Measurements from ENCODE around the gene FKBP7. TPM values are rescaled to one million over a fixed set of nuclear protein-coding genes. Genes with fewer than 3 reads are reported as not detected.
A peak's percentile ranks its signal among the peaks of the same experiment; 100 is the strongest.

The FKBP7 gene
- total and polyA plus RNA-seq, 2 of the 13 experiments (the other 11 are each of a cell fraction or from before 2014, with no cell fraction given): 12.4 to 14.8 TPM

DNA sequence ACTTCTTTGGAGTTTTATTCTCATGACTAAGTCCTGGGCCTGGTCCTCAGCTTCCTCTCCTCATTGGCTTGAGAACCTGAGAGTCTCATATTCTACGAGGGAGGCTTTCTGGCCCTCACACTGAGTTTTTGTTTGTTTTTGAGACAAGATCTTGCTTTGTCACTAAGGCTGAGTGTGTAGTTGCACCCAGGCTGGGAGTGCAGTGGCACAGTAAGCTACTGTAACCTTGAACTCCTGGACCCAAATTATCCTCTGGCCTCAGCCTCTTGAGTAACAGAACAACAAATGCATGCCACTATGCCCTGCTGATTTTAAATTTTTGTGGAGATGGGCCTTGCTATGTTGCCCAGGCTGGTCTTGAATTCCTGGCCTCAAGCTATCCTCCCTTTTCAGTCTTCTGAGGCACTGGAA is 50.0 kb downstream of the FKBP7 start (continued):
- no peak for TF ChIP-seq MYNN (CRISPR knock-in tag; IDR thresholded peaks at IDR 0.05; ENCODE audit: low read depth)
- TF ChIP-seq ZNF550 (CRISPR knock-in tag; IDR thresholded peaks at IDR 0.05; ENCODE audit: borderline replicate concordance): no peak
- TF ChIP-seq ZNF781 (CRISPR knock-in tag; IDR thresholded peaks at IDR 0.05; ENCODE audit: borderline replicate concordance, not compliant biosample characterization): no peak
- TF ChIP-seq ZNF335 (CRISPR knock-in tag; IDR thresholded peaks at IDR 0.05): 0 out of 2 replicates have a peak, but pooled peaks have one; percentile 27
- TF ChIP-seq, protein P1, sequence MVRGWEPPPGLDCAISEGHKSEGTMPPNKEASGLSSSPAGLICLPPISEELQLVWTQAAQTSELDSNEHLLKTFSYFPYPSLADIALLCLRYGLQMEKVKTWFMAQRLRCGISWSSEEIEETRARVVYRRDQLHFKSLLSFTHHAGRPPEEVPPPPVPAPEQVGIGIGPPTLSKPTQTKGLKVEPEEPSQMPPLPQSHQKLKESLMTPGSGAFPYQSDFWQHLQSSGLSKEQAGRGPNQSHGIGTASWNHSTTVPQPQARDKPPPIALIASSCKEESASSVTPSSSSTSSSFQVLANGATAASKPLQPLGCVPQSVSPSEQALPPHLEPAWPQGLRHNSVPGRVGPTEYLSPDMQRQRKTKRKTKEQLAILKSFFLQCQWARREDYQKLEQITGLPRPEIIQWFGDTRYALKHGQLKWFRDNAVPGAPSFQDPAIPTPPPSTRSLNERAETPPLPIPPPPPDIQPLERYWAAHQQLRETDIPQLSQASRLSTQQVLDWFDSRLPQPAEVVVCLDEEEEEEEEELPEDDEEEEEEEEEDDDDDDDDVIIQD (CRISPR knock-in tag; IDR thresholded peaks at IDR 0.05; ENCODE audit: low read depth): no peak
- TF ChIP-seq, protein P2, sequence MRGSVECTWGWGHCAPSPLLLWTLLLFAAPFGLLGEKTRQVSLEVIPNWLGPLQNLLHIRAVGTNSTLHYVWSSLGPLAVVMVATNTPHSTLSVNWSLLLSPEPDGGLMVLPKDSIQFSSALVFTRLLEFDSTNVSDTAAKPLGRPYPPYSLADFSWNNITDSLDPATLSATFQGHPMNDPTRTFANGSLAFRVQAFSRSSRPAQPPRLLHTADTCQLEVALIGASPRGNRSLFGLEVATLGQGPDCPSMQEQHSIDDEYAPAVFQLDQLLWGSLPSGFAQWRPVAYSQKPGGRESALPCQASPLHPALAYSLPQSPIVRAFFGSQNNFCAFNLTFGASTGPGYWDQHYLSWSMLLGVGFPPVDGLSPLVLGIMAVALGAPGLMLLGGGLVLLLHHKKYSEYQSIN (CRISPR knock-in tag; IDR thresholded peaks at IDR 0.05; ENCODE audit: borderline replicate concordance): no peak
- TF ChIP-seq ZNF878 (CRISPR knock-in tag; IDR thresholded peaks at IDR 0.05): peak; percentile 85
- TF ChIP-seq ZNF430 (CRISPR knock-in tag; IDR thresholded peaks at IDR 0.05): peak; percentile 73; the same call in 1 of the 2 replicates
- no peak for TF ChIP-seq ZNF24 (IDR thresholded peaks at IDR 0.05)
- TF ChIP-seq, protein P3, sequence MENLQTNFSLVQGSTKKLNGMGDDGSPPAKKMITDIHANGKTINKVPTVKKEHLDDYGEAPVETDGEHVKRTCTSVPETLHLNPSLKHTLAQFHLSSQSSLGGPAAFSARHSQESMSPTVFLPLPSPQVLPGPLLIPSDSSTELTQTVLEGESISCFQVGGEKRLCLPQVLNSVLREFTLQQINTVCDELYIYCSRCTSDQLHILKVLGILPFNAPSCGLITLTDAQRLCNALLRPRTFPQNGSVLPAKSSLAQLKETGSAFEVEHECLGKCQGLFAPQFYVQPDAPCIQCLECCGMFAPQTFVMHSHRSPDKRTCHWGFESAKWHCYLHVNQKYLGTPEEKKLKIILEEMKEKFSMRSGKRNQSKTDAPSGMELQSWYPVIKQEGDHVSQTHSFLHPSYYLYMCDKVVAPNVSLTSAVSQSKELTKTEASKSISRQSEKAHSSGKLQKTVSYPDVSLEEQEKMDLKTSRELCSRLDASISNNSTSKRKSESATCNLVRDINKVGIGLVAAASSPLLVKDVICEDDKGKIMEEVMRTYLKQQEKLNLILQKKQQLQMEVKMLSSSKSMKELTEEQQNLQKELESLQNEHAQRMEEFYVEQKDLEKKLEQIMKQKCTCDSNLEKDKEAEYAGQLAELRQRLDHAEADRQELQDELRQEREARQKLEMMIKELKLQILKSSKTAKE (CRISPR knock-in tag; IDR thresholded peaks at IDR 0.05; ENCODE audit: borderline replicate concordance): no peak
- TF ChIP-seq ATF7-NPFF (CRISPR knock-in tag; IDR thresholded peaks at IDR 0.05; ENCODE audit: low read depth): no peak
- TF ChIP-seq, protein P4, sequence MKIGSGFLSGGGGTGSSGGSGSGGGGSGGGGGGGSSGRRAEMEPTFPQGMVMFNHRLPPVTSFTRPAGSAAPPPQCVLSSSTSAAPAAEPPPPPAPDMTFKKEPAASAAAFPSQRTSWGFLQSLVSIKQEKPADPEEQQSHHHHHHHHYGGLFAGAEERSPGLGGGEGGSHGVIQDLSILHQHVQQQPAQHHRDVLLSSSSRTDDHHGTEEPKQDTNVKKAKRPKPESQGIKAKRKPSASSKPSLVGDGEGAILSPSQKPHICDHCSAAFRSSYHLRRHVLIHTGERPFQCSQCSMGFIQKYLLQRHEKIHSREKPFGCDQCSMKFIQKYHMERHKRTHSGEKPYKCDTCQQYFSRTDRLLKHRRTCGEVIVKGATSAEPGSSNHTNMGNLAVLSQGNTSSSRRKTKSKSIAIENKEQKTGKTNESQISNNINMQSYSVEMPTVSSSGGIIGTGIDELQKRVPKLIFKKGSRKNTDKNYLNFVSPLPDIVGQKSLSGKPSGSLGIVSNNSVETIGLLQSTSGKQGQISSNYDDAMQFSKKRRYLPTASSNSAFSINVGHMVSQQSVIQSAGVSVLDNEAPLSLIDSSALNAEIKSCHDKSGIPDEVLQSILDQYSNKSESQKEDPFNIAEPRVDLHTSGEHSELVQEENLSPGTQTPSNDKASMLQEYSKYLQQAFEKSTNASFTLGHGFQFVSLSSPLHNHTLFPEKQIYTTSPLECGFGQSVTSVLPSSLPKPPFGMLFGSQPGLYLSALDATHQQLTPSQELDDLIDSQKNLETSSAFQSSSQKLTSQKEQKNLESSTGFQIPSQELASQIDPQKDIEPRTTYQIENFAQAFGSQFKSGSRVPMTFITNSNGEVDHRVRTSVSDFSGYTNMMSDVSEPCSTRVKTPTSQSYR (CRISPR knock-in tag; IDR thresholded peaks at IDR 0.05; ENCODE audit: borderline replicate concordance): peak; percentile 42; the same call in 1 of the 2 replicates
- TF ChIP-seq, protein P5, sequence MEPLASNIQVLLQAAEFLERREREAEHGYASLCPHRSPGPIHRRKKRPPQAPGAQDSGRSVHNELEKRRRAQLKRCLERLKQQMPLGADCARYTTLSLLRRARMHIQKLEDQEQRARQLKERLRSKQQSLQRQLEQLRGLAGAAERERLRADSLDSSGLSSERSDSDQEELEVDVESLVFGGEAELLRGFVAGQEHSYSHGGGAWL (CRISPR knock-in tag; IDR thresholded peaks at IDR 0.05): no peak
- no peak for TF ChIP-seq ZNF776 (CRISPR knock-in tag; IDR thresholded peaks at IDR 0.05)
- TF ChIP-seq ZNF713 (CRISPR knock-in tag; IDR thresholded peaks at IDR 0.05): no peak
- TF ChIP-seq, protein P6, sequence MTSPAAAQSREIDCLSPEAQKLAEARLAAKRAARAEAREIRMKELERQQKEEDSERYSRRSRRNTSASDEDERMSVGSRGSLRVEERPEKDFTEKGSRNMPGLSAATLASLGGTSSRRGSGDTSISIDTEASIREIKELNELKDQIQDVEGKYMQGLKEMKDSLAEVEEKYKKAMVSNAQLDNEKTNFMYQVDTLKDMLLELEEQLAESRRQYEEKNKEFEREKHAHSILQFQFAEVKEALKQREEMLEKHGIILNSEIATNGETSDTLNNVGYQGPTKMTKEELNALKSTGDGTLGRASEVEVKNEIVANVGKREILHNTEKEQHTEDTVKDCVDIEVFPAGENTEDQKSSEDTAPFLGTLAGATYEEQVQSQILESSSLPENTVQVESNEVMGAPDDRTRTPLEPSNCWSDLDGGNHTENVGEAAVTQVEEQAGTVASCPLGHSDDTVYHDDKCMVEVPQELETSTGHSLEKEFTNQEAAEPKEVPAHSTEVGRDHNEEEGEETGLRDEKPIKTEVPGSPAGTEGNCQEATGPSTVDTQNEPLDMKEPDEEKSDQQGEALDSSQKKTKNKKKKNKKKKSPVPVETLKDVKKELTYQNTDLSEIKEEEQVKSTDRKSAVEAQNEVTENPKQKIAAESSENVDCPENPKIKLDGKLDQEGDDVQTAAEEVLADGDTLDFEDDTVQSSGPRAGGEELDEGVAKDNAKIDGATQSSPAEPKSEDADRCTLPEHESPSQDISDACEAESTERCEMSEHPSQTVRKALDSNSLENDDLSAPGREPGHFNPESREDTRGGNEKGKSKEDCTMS (CRISPR knock-in tag; conservative IDR thresholded peaks at IDR 0.05): no peak; the same call in 1 of the 2 replicates
- TF ChIP-seq ZBTB7B (CRISPR knock-in tag; IDR thresholded peaks at IDR 0.05): peak; percentile 50; the same call in 1 of the 2 replicates
- peak; percentile 35; the same call in 1 of the 2 replicates for TF ChIP-seq HDAC1 (CRISPR knock-in tag; IDR thresholded peaks at IDR 0.05)
- TF ChIP-seq YEATS2 (CRISPR knock-in tag; IDR thresholded peaks at IDR 0.05; ENCODE audit: borderline replicate concordance): no peak
- TF ChIP-seq ZNF547 (CRISPR knock-in tag; IDR thresholded peaks at IDR 0.05): no peak
